Astrocyte of the cerebellum (primary cell): ENCODE measurements around the gene C15orf62.
A peak's percentile ranks its signal among the peaks of the same experiment; 100 is the strongest.

ENCODE experiments used
- DNase-seq: peaks from one replicate; pipeline ENCODE4 v3.0.0-alpha.2; 2011; ENCODE audit warnings: low read depth
- H3K4me3 ChIP-seq: 2 replicates; pipeline ENCODE4 v1.5.1; 2011; ENCODE audit warnings: mild to moderate bottlenecking, low read depth, low read length, moderate library complexity
- in situ Hi-C: cut with HindIII; loops from 2 replicates; pipeline ENCODE4 v1.10.0; 2017; ENCODE audit warnings: low sequenced_read_pairs
- TF ChIP-seq, protein P1 (sequence below): IDR thresholded peaks from 2 replicates; pipeline ENCODE4 v1.5.1; 2012; ENCODE audit warnings: low read length, low read depth, moderate library complexity, mild to moderate bottlenecking; ENCODE audit errors: missing control alignments

The C15orf62 gene

DNA sequence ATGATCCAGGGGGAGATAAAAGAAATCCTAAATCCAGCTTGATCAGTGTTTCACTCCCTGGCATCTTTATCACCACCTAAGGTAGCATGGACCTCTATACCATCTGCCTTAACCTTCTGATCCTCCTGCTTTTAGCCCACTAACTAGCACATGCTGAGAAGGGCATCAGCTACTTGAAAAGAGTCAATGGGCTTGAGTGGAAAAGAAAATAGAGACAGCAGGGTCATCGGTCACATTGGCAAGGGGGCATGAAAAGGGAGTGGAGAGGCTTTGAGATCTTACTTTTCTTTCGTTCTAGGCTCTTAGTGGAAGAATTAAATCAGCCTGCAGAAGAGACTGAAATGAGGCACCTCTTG is 36.9 kb downstream of the C15orf62 start:
- DNase-seq: no peak
- H3K4me3 ChIP-seq: peak overlapping the region; percentile 86
- TF ChIP-seq, protein P1, sequence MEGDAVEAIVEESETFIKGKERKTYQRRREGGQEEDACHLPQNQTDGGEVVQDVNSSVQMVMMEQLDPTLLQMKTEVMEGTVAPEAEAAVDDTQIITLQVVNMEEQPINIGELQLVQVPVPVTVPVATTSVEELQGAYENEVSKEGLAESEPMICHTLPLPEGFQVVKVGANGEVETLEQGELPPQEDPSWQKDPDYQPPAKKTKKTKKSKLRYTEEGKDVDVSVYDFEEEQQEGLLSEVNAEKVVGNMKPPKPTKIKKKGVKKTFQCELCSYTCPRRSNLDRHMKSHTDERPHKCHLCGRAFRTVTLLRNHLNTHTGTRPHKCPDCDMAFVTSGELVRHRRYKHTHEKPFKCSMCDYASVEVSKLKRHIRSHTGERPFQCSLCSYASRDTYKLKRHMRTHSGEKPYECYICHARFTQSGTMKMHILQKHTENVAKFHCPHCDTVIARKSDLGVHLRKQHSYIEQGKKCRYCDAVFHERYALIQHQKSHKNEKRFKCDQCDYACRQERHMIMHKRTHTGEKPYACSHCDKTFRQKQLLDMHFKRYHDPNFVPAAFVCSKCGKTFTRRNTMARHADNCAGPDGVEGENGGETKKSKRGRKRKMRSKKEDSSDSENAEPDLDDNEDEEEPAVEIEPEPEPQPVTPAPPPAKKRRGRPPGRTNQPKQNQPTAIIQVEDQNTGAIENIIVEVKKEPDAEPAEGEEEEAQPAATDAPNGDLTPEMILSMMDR: no peak
- in situ Hi-C loops: no loop called here

DNA sequence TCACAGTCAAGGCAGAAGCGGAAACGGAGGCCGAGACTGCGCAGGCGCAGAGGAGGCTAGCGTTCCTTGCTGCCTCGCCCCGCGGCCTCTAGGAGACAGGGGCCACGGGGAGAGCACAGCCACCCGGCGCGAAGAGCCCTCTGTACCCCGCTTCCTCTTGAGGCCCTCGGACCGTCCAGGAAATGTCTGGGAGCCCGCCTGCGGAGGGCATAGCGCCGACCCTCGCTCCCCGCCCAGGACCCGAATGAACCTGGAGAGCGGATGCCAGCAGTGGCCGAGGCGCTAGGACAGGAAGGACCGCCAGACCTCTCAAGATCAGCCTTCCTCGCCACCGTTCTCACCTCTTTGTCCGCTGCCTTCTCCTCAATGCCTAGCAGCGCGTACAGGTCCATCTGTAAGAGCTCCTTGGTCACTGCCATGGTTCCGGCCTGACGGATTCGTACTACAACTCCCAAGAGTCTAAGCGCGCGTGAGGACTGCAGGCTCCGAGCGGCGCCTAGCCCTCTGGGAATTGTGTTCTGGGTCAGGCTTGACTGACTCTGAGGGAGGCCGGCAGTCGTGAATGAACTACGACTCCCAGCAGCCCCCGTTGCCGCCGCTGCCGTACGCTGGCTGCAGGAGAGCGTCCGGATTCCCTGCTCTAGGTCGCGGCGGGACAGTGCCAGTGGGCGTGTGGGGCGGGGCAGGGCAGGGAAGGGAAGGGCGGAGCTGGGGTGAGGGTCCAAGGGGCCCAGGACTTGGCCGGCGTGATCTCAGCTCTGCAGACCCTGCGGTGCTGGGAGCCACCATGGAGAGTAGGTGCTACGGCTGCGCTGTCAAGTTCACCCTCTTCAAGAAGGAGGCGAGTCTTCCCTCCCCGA is 37.5 kb downstream of the C15orf62 start, which contains the start of the genes DNAJC17 and ZFYVE19:
Gene DNAJC17, minus strand, starts transcription at position 446 of the 860 bp plus-strand sequence. Its CDS starts 27 bp downstream, at position 419.
Gene ZFYVE19, plus strand, starts transcription at position 62 of the 860 bp plus-strand sequence. Its CDS starts 501 bp downstream, at position 563.
- H3K4me3 ChIP-seq: peak within 1 kb of the TSS; percentile 86
- DNase-seq: peak; percentile 97
- in situ Hi-C loops: no loop called here
- TF ChIP-seq, protein P1: no peak

DNA sequence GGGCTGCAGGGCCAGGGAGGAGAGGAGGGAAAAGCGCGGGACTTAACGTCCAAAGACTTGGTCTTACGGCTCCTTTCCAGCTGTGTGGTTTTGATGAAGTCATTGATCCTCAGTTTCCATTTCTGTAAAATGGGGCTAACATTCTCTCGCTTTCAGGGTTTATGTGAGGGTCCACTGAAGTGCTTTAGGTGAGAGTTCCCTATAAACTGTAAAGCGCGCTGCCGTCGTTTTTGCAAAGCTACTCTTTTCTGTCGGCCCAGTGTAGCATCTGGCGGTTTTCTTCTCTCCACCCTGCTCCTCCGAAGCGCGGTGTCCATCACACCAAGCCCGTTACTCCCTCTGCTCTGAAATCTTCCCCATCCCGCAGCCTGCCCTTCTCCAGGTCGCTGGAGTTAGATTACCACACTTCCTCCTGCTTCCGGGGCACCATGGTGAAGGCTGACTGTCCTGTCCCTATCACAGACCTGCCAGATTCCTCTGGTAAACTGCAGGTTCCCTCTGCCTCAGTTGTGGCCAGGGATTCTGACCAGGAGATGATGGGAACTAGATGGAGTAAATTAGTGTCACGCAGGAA is 38.2 kb downstream of the C15orf62 start:
- DNase-seq: no peak
- TF ChIP-seq, protein P1: no peak
- in situ Hi-C loops: no loop called here
- peak overlapping the region; percentile 86 for H3K4me3 ChIP-seq

DNA sequence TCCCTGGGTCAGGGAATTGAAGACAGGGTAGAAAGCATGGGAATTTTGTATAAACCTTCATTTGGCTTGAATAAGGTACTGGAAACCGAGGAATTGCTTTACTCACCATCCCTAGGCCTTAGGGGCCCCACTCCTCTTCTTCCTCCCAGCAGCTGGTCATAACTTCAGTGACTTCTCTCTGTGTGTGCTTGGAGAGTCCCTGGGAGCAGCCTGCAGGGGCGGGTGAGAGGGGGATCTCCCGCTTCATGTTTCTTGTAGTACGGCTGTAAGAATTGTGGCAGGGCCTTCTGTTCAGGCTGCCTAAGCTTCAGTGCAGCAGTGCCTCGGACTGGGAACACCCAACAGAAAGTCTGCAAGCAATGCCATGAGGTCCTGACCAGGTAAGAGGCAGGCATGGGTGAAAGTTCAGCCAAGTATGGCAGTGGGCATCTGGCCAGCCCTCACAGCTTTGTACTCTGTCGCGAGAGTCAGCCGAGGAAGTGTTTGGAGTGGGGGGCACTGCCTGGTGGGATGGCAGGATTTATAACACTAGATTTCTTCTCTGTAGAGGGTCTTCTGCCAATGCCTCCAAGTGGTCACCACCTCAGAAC is 39.2 kb downstream of the C15orf62 start:
- H3K4me3 ChIP-seq: no peak overlapping the region
- TF ChIP-seq, protein P1: no peak
- in situ Hi-C loops: no loop called here
- no peak for DNase-seq

DNA sequence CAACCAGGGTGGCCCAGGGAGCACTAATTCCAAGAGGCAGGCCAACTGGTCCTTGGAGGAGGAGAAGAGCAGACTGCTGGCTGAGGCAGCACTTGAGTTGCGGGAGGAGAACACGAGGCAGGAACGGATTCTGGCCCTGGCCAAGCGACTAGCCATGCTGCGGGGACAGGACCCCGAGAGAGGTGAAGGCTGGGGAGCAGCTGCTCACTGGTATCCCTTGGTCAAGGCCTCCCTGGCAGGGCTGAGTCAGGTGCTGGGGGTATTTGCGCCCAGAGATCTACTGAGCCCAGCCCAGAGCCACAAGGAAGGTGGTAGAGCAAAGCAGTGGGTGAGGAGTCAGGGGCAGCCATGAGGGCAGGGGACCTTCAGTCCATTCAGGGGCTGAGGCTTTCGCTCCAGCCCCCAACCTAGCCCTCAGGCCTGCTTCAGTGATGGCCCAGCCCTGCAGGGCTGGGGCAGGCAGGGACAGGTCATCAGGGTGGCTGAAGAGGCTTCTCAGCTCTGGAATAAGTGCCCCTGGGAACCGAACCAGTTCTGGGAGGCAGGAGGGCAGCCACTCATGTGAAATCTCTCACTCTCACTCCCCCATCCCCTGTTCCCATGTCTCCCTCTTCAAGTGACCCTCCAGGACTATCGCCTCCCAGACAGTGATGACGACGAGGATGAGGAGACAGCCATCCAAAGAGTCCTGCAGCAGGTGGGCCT is 43.1 kb downstream of the C15orf62 start:
- TF ChIP-seq, protein P1: no peak
- in situ Hi-C loops: no loop called here
- H3K4me3 ChIP-seq: no peak overlapping the region
- DNase-seq: no peak
